ENCODE measurements around the gene ZNF48.

ZNF48 gene

DNA sequence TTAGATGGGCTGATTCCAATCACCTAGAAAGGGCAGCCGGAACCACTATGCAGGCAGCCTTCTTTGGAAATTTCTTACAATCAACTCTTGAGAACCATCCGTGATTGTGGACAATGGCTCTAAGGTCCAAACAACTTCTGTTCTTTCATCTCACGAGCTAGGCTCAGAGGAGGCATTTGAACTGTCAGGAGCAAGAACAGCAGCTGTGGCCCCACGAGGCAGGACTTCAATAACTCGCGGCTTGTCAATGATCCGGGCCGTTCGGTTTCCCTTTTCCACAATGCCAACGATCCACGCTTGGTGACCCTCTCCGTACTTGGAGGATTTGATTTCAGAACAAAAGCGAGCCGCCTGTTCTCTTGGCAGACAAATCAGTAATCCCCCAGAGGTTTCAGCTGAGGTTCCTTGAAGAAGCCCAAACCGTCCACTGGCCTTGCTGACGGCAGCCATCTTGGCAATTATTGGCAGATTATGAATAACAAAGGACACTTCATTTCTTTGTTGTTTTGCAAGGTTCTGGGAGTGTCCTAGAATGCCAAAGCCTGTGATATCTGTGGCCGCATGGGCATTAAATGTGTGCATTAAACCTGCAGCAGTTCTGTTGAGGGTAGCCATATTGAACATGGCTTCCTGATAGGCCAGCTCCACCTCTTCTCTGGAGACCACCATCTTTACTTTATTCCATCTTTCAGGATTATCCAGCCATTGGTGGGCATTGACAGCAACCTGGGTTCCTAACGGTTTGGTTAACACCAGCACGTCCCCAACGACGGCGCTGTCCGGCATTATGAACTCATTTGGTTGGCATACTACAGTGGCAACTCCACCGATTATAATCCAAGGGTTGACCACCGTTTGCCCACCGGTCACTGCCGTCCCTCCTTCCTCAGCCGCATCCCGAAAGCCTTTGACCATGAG is 49.3 kb downstream of the ZNF48 start:
- Histone ChIP-seq H2BK5ac (ENCODE audit: low read length) (no peak overlapping the region), H3K4me2 (ENCODE audit: insufficient read depth, low read length, poor library complexity, severe bottlenecking) (peak overlapping the region; percentile 82), H2AK5ac (ENCODE audit: low read depth, low read length) (no peak overlapping the region), H4K8ac (ENCODE audit: low read depth, low read length) (no peak overlapping the region), H3K23ac (ENCODE audit: low read depth, low read length, poor library complexity) (peak overlapping the region; percentile 38), H2BK15ac (ENCODE audit: low read length) (no peak overlapping the region), H3K9me3 (replicated peaks in 1 of 2; ENCODE audit: control insufficient read depth in 2 of 2, insufficient read depth in 1 of 2, low read depth in 1 of 2, low read length in 2 of 2) (peaks cover 4 to 19% of the 10 kb centered on the region in 2 donors), H3K4ac (ENCODE audit: low read length) (no peak overlapping the region), H3K27ac (replicated peaks; ENCODE audit: low read length) (no peak overlapping the region), H2BK120ac (ENCODE audit: low read depth, low read length) (no peak overlapping the region), H3K36me3 (replicated peaks in 1 of 2; ENCODE audit: control insufficient read depth in 2 of 2, insufficient read depth in 2 of 2, low read length in 2 of 2) (peaks cover 6 to 20% of the 10 kb centered on the region in 2 donors), H3K18ac (ENCODE audit: low read length) (peak overlapping the region; percentile 96), H3K79me1 (ENCODE audit: low read depth, low read length) (peaks cover 4% of the 10 kb centered on the region), H2BK12ac (ENCODE audit: low read length) (no peak overlapping the region), H4K91ac (ENCODE audit: low read depth, low read length, poor library complexity) (no peak overlapping the region), H2AFZ (ENCODE audit: low read length) (peak overlapping the region; percentile 91), H3K9ac (ENCODE audit: low read depth, low read length, poor library complexity) (peak overlapping the region; percentile 87), H3K27me3 (ENCODE audit: control insufficient read depth in 3 of 3, insufficient read depth in 3 of 3, low read depth in 1 of 3, low read length in 3 of 3) (no peaks in the 10 kb centered on the region), H3K4me3 (ENCODE audit: low read length in 2 of 2) (peak overlapping the region; percentile 65 to 89), H3K4me1 (ENCODE audit: control insufficient read depth in 2 of 2, insufficient read depth in 1 of 2, low read depth in 1 of 2, low read length in 2 of 2) (peaks cover 7 to 8% of the 10 kb centered on the region in 2 donors), H3K14ac (ENCODE audit: low read length) (no peak overlapping the region)
- no CpG with 5 or more reads among the region's 29 CpGs for WGBS, 2 donors (ENCODE audit: extremely low coverage in 2 of 2, insufficient read length in 2 of 2, insufficient replicate concordance in 1 of 2)
- no peak for DNase-seq (ENCODE audit: low spot score)

GRCh38 chr16:30445149-30445407 is 49.9 kb downstream of the ZNF48 start:
- Histone ChIP-seq H2AK5ac (ENCODE audit: low read depth, low read length) (no peak overlapping the region), H3K4me3 (ENCODE audit: low read length in 2 of 2) (peak overlapping the region; percentile 65 to 89), H3K9me3 (replicated peaks in 1 of 2; ENCODE audit: control insufficient read depth in 2 of 2, insufficient read depth in 1 of 2, low read depth in 1 of 2, low read length in 2 of 2) (peaks cover 4 to 19% of the 10 kb centered on the region in 2 donors), H3K23ac (ENCODE audit: low read depth, low read length, poor library complexity) (peak overlapping the region; percentile 38), H3K9ac (ENCODE audit: low read depth, low read length, poor library complexity) (peak overlapping the region; percentile 87), H2BK120ac (ENCODE audit: low read depth, low read length) (no peak overlapping the region), H3K4me1 (ENCODE audit: control insufficient read depth in 2 of 2, insufficient read depth in 1 of 2, low read depth in 1 of 2, low read length in 2 of 2) (peaks cover 7 to 8% of the 10 kb centered on the region in 2 donors), H2AFZ (ENCODE audit: low read length) (peak overlapping the region; percentile 91), H3K4ac (ENCODE audit: low read length) (no peak overlapping the region), H3K36me3 (replicated peaks in 1 of 2; ENCODE audit: control insufficient read depth in 2 of 2, insufficient read depth in 2 of 2, low read length in 2 of 2) (peaks cover 6 to 20% of the 10 kb centered on the region in 2 donors), H3K27me3 (ENCODE audit: control insufficient read depth in 3 of 3, insufficient read depth in 3 of 3, low read depth in 1 of 3, low read length in 3 of 3) (no peaks in the 10 kb centered on the region), H4K8ac (ENCODE audit: low read depth, low read length) (no peak overlapping the region), H2BK12ac (ENCODE audit: low read length) (no peak overlapping the region), H3K79me1 (ENCODE audit: low read depth, low read length) (peaks cover 4% of the 10 kb centered on the region), H3K27ac (replicated peaks; ENCODE audit: low read length) (no peak overlapping the region), H2BK15ac (ENCODE audit: low read length) (no peak overlapping the region), H3K4me2 (ENCODE audit: insufficient read depth, low read length, poor library complexity, severe bottlenecking) (peak overlapping the region; percentile 82), H2BK5ac (ENCODE audit: low read length) (no peak overlapping the region), H3K14ac (ENCODE audit: low read length) (no peak overlapping the region), H3K18ac (ENCODE audit: low read length) (peak overlapping the region; percentile 96), H4K91ac (ENCODE audit: low read depth, low read length, poor library complexity) (no peak overlapping the region)
- DNase-seq (ENCODE audit: low spot score): no peak
- no CpG with 5 or more reads among the region's 11 CpGs for WGBS, 2 donors (ENCODE audit: extremely low coverage in 2 of 2, insufficient read length in 2 of 2, insufficient replicate concordance in 1 of 2)

GRCh38 chr16:30445408-30446202 is 50.4 kb downstream of the ZNF48 start, which contains the start of gene SEPHS2:
TSS of gene SEPHS2 (minus strand) at chr16:30445874. CDS start at chr16:30445727, 147 bp downstream.
- Histone ChIP-seq H3K18ac (ENCODE audit: low read length) (peak within 1 kb of the TSS; percentile 96), H3K4me2 (ENCODE audit: insufficient read depth, low read length, poor library complexity, severe bottlenecking) (peak within 1 kb of the TSS; percentile 82), H2BK120ac (ENCODE audit: low read depth, low read length) (no peak within 1 kb of the TSS), H3K4ac (ENCODE audit: low read length) (no peak within 1 kb of the TSS), H2AFZ (ENCODE audit: low read length) (peak within 1 kb of the TSS; percentile 91), H3K27ac (replicated peaks; ENCODE audit: low read length) (peak within 1 kb of the TSS; percentile 65), H2BK12ac (ENCODE audit: low read length) (no peak within 1 kb of the TSS), H3K23ac (ENCODE audit: low read depth, low read length, poor library complexity) (peak within 1 kb of the TSS; percentile 46), H3K9me3 (replicated peaks in 1 of 2; ENCODE audit: control insufficient read depth in 2 of 2, insufficient read depth in 1 of 2, low read depth in 1 of 2, low read length in 2 of 2) (peaks cover 4 to 19% of the 10 kb centered on the region in 2 donors), H3K14ac (ENCODE audit: low read length) (no peak within 1 kb of the TSS), H2AK5ac (ENCODE audit: low read depth, low read length) (no peak within 1 kb of the TSS), H3K27me3 (ENCODE audit: control insufficient read depth in 3 of 3, insufficient read depth in 3 of 3, low read depth in 1 of 3, low read length in 3 of 3) (no peaks in the 10 kb centered on the region), H3K4me3 (ENCODE audit: low read length in 2 of 2) (peak within 1 kb of the TSS; percentile 65 to 89), H3K4me1 (ENCODE audit: control insufficient read depth in 2 of 2, insufficient read depth in 1 of 2, low read depth in 1 of 2, low read length in 2 of 2) (peaks cover 7 to 8% of the 10 kb centered on the region in 2 donors), H2BK15ac (ENCODE audit: low read length) (no peak within 1 kb of the TSS), H4K91ac (ENCODE audit: low read depth, low read length, poor library complexity) (no peak within 1 kb of the TSS), H3K9ac (ENCODE audit: low read depth, low read length, poor library complexity) (peak within 1 kb of the TSS; percentile 87), H2BK5ac (ENCODE audit: low read length) (peak within 1 kb of the TSS; percentile 22), H3K36me3 (replicated peaks in 1 of 2; ENCODE audit: control insufficient read depth in 2 of 2, insufficient read depth in 2 of 2, low read length in 2 of 2) (peaks cover 6 to 20% of the 10 kb centered on the region in 2 donors), H4K8ac (ENCODE audit: low read depth, low read length) (no peak within 1 kb of the TSS), H3K79me1 (ENCODE audit: low read depth, low read length) (peaks cover 4% of the 10 kb centered on the region)
- no CpG with 5 or more reads among the region's 59 CpGs for WGBS, 2 donors (ENCODE audit: extremely low coverage in 2 of 2, insufficient read length in 2 of 2, insufficient replicate concordance in 1 of 2)
- DNase-seq (ENCODE audit: low spot score): peak; percentile 91

GRCh38 chr16:30446203-30446595 is 51.0 kb downstream of the ZNF48 start:
- no peak overlapping the region for H2BK15ac ChIP-seq (ENCODE audit: low read length)
- peaks cover 6 to 20% of the 10 kb centered on the region in 2 donors for H3K36me3 ChIP-seq (replicated peaks in 1 of 2; ENCODE audit: control insufficient read depth in 2 of 2, insufficient read depth in 2 of 2, low read length in 2 of 2)
- H3K4me3 ChIP-seq (ENCODE audit: low read length in 2 of 2): peak overlapping the region in 1 of 2 donors; percentile 65
- H2AK5ac ChIP-seq (ENCODE audit: low read depth, low read length): no peak overlapping the region
- no peak overlapping the region for H3K27ac ChIP-seq (replicated peaks; ENCODE audit: low read length)
- no peak for DNase-seq (ENCODE audit: low spot score)
- peaks cover 4% of the 10 kb centered on the region for H3K79me1 ChIP-seq (ENCODE audit: low read depth, low read length)
- H2BK120ac ChIP-seq (ENCODE audit: low read depth, low read length): no peak overlapping the region
- peak overlapping the region; percentile 91 for H2AFZ ChIP-seq (ENCODE audit: low read length)
- H2BK12ac ChIP-seq (ENCODE audit: low read length): no peak overlapping the region
- no CpG with 5 or more reads among the region's 10 CpGs for WGBS, 2 donors (ENCODE audit: extremely low coverage in 2 of 2, insufficient read length in 2 of 2, insufficient replicate concordance in 1 of 2)
- no peak overlapping the region for H3K4ac ChIP-seq (ENCODE audit: low read length)
- H2BK5ac ChIP-seq (ENCODE audit: low read length): no peak overlapping the region
- H4K8ac ChIP-seq (ENCODE audit: low read depth, low read length): no peak overlapping the region
- H3K4me2 ChIP-seq (ENCODE audit: insufficient read depth, low read length, poor library complexity, severe bottlenecking): peak overlapping the region; percentile 82
- H3K23ac ChIP-seq (ENCODE audit: low read depth, low read length, poor library complexity): no peak overlapping the region
- peaks cover 7 to 8% of the 10 kb centered on the region in 2 donors for H3K4me1 ChIP-seq (ENCODE audit: control insufficient read depth in 2 of 2, insufficient read depth in 1 of 2, low read depth in 1 of 2, low read length in 2 of 2)
- no peak overlapping the region for H4K91ac ChIP-seq (ENCODE audit: low read depth, low read length, poor library complexity)
- H3K9ac ChIP-seq (ENCODE audit: low read depth, low read length, poor library complexity): no peak overlapping the region
- H3K27me3 ChIP-seq (ENCODE audit: control insufficient read depth in 3 of 3, insufficient read depth in 3 of 3, low read depth in 1 of 3, low read length in 3 of 3): no peaks in the 10 kb centered on the region
- H3K9me3 ChIP-seq (replicated peaks in 1 of 2; ENCODE audit: control insufficient read depth in 2 of 2, insufficient read depth in 1 of 2, low read depth in 1 of 2, low read length in 2 of 2): peaks cover 4 to 19% of the 10 kb centered on the region in 2 donors
- H3K14ac ChIP-seq (ENCODE audit: low read length): no peak overlapping the region
- H3K18ac ChIP-seq (ENCODE audit: low read length): no peak overlapping the region
